ENCODE data around the gene TTC33.

TTC33 gene

GRCh38 chr5:40577718-40578117 lies 178.0 kb downstream of the TTC33 start:
- in situ Hi-C loops (cut with HindIII; ENCODE audit: low sequenced_read_pairs): no loop called here
- no peak for TF ChIP-seq CTCF (IDR thresholded peaks at IDR 0.05; ENCODE audit: low read depth, low read length, missing control alignments)
- no peak for DNase-seq (ENCODE audit: low read depth)
- no peak overlapping the region for H3K4me3 ChIP-seq (ENCODE audit: low read depth, low read length)

GRCh38 chr5:40575921-40576320 lies 179.8 kb downstream of the TTC33 start:
- DNase-seq (ENCODE audit: low read depth): no peak
- H3K4me3 ChIP-seq (ENCODE audit: low read depth, low read length): no peak overlapping the region
- TF ChIP-seq CTCF (IDR thresholded peaks at IDR 0.05; ENCODE audit: low read depth, low read length, missing control alignments): no peak
- in situ Hi-C loops (cut with HindIII; ENCODE audit: low sequenced_read_pairs): no loop called here

- no peak for DNase-seq (ENCODE audit: low read depth)
- in situ Hi-C loops (cut with HindIII; ENCODE audit: low sequenced_read_pairs): no loop called here
- TF ChIP-seq CTCF (IDR thresholded peaks at IDR 0.05; ENCODE audit: low read depth, low read length, missing control alignments): no peak
- no peak overlapping the region for H3K4me3 ChIP-seq (ENCODE audit: low read depth, low read length)
These were observed 180.3 kb downstream of the TTC33 start for GRCh38 chr5:40575411-40575810.

GRCh38 chr5:40572937-40573336 lies 182.8 kb downstream of the TTC33 start:
- no peak for TF ChIP-seq CTCF (IDR thresholded peaks at IDR 0.05; ENCODE audit: low read depth, low read length, missing control alignments)
- no peak overlapping the region for H3K4me3 ChIP-seq (ENCODE audit: low read depth, low read length)
- in situ Hi-C loops (cut with HindIII; ENCODE audit: low sequenced_read_pairs): no loop called here
- no peak for DNase-seq (ENCODE audit: low read depth)

- in situ Hi-C loops (cut with HindIII; ENCODE audit: low sequenced_read_pairs): no loop called here
- H3K4me3 ChIP-seq (ENCODE audit: low read depth, low read length): no peak overlapping the region
- no peak for TF ChIP-seq CTCF (IDR thresholded peaks at IDR 0.05; ENCODE audit: low read depth, low read length, missing control alignments)
- DNase-seq (ENCODE audit: low read depth): no peak
These were observed 183.4 kb downstream of the TTC33 start for GRCh38 chr5:40572391-40572790.

- in situ Hi-C loops (cut with HindIII; ENCODE audit: low sequenced_read_pairs): no loop called here
- no peak for DNase-seq (ENCODE audit: low read depth)
- H3K4me3 ChIP-seq (ENCODE audit: low read depth, low read length): no peak overlapping the region
- TF ChIP-seq CTCF (IDR thresholded peaks at IDR 0.05; ENCODE audit: low read depth, low read length, missing control alignments): no peak
These were observed 184.0 kb downstream of the TTC33 start for GRCh38 chr5:40571729-40572128.
